Amniotic stem cell (primary cell): ENCODE measurements around the gene GZMB.
"Not testable (repeated sequence)": the region's sequence is repeated elsewhere in the genome, so short reads cannot be mapped to it uniquely, and the experiment has no call there.

Source experiments
- DNase-seq: peaks from one replicate; lab custom pipeline; 2025; lab: John Stamatoyannopoulos, UW

GZMB gene, protein sequence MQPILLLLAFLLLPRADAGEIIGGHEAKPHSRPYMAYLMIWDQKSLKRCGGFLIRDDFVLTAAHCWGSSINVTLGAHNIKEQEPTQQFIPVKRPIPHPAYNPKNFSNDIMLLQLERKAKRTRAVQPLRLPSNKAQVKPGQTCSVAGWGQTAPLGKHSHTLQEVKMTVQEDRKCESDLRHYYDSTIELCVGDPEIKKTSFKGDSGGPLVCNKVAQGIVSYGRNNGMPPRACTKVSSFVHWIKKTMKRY

GRCh38 chr14:24634158-24634557 lies at the start of gene GZMB:
TSS of gene GZMB (minus strand) at chr14:24634190. CDS start at chr14:24634160, 30 bp downstream.
- no peak for DNase-seq

DNA sequence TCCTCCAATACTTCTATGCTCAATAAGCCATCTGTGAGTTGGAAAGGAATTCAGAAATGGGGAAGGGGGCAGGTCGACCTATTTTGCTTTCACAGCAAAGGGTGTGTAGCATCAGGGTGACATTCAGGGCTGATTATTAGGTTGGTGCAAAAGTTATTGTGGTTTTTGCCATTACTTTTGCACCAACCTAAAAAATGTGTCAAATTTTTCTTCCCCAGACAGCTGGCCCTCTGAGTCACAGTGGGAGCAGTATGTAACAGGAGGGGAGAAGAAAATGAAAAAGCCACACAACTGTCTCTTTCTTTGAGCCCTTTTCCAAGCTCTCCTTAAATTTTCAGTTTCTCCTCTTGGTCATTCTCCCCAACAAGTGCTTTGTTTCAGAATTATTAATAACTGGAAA lies 47.1 kb upstream of the GZMB start:
- DNase-seq = no peak

GRCh38 chr14:24680516-24680915 lies 46.5 kb upstream of the GZMB start:
- DNase-seq = no peak

- no peak for DNase-seq
Measured at GRCh38 chr14:24679248-24679961, 45.4 kb upstream of the GZMB start.

DNA sequence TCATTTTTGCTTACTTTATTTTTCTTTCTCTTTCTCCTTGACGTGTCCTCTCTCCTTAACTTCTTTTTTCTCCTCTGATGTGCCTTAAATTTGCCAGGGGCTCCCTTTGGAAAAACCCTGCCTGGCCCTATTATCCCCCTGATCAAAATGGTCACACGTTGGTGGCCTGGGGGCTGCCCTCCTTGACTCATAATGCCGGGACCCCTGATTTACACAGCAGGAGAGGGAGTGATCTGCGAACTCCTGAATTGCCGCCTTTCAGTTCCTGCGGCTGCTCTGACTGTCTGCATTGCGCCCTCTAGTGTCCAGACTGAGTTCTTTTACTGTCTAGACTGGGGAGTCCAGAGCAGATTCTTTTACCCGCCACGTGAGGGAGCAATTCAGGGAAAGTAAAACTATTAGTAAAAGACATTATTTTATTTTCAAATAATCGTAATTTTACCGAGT lies 44.8 kb upstream of the GZMB start:
- peak; percentile 64 for DNase-seq

DNA sequence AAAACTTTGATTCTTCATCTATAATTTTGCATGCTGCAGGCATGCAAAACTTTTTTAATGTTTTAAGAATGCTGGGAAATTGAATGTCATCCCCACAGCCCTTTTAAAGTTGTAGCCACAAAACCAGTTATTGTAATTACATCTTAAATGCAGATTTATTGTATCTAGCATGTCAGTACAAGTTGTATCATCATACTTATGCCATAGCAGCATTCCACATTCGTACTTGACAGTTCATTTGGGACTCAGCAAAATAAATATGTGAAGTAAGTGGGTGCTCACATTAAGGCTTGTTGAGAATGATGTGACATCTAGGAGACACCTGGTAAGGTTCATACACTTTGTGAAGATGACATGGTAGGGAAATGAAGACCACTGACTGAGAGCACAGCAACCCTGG lies 44.0 kb upstream of the GZMB start:
- no peak for DNase-seq

DNA sequence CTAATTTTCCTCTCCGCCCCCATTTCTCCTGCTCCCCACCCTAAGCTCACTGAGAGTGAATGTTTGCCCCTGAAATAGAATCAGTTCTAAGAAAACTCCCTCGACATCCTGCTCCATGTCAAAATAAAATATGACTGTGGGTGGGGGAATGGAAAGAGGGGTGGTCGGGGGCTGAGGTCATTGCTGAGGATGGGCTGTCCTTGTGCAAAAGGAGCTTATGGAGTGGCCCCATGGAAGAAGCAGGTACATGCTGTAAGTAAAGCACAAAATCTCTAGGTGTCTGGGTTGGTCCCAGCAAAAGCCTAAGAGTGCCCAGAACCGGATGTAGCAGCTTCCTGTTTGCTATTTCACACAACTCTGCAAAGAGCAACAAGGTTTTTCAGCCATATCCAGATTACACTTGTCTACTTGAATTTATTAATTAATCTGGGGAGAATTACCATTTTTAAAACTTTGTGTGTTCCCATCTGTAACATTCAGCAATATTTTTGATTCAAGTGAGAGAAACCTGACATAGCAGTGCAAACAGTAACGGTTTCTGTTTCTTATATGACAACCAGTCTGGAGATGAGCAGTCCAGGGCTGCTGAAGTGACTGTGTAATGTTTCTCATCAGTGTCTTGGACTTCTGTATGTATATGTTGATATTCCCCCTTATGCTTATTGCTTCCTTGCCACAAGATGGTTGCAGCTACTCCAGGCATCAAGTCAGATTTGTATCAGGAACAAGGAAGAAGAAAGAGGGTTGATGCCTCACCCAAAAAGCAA lies 40.4 kb upstream of the GZMB start:
- DNase-seq = no peak

DNA sequence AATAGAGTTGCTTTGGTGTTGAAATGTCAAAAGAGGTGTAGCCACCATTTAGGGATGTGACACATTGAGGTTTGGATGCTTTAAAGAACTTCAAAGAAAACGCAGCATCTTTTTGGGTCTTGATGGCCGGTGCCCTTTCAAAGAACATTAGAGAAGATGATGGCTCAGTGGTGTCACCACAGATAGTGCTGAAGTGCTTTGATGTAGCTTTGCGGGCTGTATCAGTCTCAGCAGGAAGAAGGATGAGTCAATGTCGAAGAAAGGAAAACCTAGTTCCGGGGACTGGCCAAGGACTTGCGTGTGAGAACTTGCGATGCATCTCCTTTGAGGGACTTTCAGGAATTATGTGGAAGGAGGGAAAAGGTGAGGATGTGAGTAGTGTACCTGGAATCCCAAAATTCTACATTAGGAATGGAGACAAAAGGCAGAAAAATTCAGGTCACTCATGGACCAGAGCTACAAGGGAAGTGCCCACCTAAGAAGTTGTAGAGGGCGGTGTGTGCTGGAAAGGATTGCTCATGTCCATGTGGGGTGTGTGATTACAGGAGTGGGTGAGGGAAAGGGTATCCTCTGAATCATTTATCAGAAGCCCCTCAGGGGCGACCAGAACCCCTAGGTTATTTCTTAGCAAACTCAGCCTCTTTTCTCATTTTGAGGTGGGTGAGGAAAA lies 39.7 kb upstream of the GZMB start:
- DNase-seq = no peak

DNA sequence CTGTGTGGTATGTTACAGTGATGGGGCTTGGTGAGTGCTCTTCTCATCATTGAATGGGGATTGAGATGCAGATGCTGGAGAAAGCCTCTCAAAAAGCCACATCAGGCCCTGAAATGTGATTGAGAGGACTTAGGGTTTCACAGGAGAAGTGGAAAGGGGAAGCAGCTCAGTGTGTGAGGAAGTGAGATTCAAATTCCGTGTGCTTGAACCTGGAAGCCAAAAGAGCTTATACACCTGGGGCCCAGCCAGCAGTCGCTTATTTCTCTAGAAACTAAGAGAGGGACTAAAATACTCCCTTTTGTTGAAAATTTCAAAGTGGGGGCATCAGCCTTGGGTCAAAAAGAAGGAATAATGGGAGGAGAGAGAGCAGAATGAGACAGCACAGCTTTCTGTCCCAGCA lies 39.1 kb upstream of the GZMB start:
- no peak for DNase-seq

GRCh38 chr14:24670594-24670993 lies 36.6 kb upstream of the GZMB start:
- DNase-seq = no peak

DNA sequence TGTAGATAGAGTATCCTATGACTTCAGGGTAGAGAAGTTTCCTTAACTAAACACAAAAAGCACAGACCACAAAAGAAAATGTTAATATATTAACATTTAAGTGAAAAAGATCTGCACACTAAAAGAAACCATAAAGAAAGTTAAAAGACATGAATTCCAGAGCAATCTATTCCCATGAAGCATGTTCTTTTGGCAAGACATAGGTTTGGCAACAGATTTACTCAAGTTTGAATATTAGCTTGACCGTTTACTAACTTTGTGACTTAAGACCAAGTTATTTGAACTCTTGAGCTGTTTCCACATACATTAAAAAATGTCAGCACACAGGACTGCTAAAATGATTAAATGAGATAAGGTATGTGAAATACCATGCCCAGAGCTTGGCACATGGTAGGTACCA lies 35.7 kb upstream of the GZMB start:
- DNase-seq = no peak

- no peak for DNase-seq
Measured at GRCh38 chr14:24665440-24665991, 31.5 kb upstream of the GZMB start.

GRCh38 chr14:24664366-24664765 lies 30.4 kb upstream of the GZMB start:
- DNase-seq = no peak

- no peak for DNase-seq
Measured at GRCh38 chr14:24662753-24663152, 28.8 kb upstream of the GZMB start.

- no peak for DNase-seq
Measured at GRCh38 chr14:24659916-24660570, 26.1 kb upstream of the GZMB start.

DNA sequence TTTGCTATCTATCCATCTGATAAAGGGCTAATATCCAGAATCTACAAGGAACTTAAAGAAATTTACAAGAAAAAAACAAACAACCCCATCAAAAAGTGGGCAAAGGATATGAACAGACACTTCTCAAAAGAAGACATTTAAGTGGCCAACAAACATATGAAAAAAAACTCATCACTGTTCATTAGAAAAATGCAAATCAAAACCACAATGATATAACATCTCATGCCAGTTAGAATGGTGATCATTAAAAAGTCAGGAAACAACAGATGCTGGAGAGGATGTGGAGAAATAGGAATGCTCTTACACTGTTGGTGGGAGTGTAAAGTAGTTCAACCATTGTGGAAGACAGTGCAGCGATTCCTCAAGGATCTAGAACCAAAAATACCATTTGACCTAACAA lies 14.4 kb upstream of the GZMB start:
- not testable (repeated sequence) for DNase-seq

- no peak for DNase-seq
Measured at GRCh38 chr14:24639905-24640304, 5.9 kb upstream of the GZMB start.

GRCh38 chr14:24639270-24639669 lies 5.3 kb upstream of the GZMB start:
- DNase-seq = no peak

GRCh38 chr14:24633353-24633752 lies 637 bp downstream of the GZMB start:
- DNase-seq = no peak

DNA sequence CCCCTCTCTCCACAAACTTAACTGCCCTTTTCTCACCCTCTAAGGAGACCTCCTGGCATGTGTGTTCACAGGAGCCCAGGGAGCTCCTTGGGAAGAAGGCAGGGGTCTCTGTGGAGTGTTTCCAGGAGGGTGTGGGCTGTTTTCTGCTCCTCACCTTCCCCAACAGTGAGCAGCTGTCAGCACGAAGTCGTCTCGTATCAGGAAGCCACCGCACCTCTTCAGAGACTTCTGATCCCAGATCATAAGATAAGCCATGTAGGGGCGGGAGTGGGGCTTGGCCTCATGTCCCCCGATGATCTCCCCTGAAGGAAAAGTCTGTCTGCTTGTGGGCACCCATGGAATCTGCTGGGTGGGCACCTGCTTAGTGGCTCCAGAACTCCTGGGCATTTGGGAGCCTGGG lies 1.2 kb downstream of the GZMB start:
- no peak for DNase-seq

GRCh38 chr14:24632336-24632735 lies 1.7 kb downstream of the GZMB start:
- DNase-seq = no peak
